GM18505 (cell line): ENCODE results near the gene NFATC2.

Experiments
- ATAC-seq: cut with Tn5 transposase; IDR thresholded peaks from one replicate; pipeline ENCODE4 v1.9.1; 2021; ENCODE audit not compliant: unreplicated experiment
- POLR2A ChIP-seq: IDR thresholded peaks from 4 replicates; pipeline ENCODE4 v1.6.1; 2011; ENCODE audit warnings: borderline replicate concordance; ENCODE audit not compliant: insufficient read depth, insufficient read length; ENCODE audit errors: extremely low read depth

Gene NFATC2

DNA sequence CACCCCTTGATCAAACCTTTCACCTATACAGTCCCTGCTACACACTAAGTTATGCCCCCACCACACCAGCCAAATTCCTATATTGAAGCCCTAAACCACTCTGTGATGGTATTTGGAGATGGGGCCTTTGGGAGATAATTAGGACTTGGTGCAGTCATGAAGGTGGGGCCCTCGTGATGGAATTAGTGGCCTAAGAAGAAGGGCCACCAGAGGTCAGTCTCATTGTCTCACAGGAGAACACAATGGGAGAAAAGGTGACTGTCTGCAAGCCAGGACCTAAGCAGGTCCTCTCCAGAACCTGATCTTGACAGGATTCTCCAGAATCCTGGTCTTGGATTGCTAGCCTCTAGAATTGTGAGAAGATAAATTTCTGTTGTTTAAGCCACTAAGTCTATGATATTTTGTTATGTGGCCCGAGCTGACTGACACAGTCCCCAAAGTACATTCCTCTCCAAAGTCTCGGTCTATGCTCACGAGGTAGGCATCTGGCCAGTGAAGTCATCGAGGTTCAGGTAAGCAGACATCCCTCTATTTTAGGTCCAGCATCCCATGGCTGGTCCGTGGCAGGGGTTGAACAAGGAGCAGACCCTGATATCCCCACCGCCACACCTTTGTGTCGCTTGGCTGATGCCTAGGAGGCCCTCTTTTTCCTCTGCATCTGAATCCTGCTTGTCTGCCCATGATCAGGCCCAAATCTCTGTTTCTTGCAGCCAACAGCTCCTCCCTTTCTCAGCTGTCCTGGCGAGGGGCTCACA is 138.9 kb downstream of the NFATC2 start:
- ATAC-seq, result no peak
- TF ChIP-seq POLR2A, result no peak

DNA sequence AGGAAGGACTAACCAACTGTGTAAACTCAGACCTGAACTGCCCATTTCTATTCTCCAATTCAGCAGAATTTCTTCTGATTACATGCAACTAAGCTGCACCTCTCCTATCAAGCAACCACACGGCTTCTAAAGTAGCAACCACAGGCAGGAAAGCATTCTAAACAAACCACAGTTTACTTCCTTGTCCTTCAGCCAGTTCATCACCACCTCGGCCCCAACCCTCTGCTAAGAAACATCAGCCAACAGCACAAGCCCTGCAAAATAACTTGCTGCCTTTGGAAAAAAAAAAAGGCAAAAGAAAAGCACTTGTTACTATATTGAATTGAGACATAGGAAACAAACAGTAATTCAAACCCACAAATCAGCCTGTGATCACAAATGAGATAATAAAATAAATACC is 140.3 kb downstream of the NFATC2 start:
- no peak for ATAC-seq
- no peak for TF ChIP-seq POLR2A

DNA sequence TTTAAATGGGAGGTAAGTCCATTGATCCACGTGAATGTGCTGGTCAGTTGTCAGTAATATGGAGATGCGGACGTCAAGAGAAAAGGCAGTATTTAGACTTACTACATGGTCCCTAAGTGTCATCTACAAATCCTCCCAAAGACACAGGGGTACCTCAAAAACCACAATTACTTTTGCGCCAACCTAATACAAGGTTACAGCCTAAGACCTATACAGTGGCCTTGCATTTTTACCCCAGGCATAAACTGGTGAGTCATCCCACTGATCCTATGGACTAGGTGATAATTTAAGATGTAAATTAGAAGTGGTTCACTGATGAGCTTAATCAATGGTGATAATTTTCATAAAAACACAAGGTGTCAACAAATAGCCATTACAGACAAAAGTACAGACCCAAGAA is 141.0 kb downstream of the NFATC2 start:
- no peak for TF ChIP-seq POLR2A
- ATAC-seq, result no peak

DNA sequence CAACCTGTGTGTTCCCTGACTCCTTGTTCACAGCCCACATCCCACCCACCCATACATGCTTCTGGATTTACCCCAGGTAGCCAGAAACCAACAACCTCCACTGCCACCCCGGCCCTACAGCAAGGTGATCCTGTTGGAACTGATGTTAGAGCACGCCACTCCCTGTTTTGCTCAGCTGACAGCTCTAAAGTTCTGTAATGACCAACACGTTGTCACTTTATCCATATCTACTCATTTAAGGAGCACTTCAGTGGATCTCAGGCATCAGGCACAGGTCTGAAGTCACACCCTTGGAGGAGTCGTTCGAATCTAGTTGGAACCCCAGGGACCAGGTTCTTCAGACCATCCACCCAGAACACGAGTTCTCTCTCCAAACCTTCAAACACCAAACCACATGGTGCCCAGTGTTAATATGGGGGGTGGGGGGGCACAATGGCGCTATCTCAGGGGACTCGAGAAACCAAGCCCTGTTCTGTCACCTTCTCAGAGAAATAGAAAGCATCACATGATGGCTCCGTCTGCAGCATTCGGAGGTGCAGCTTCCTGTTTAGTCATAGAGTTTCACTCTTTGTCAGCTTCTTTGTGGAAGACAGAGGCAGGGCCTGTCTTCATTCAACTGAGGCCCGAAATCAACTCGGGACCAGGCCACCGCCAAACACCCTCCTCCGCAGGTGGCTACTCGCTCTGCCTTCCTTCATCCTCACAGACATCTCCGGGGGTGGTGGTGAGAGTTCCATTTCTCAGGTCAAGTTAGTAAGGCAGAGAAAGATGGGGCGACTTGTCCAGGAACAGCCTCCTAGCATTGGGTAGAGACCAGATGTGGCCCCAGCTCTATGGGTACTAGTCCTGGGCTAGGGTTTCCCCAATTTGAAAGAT is 142.2 kb downstream of the NFATC2 start:
- TF ChIP-seq POLR2A, result peak; percentile 60
- peak; percentile 64 for ATAC-seq

DNA sequence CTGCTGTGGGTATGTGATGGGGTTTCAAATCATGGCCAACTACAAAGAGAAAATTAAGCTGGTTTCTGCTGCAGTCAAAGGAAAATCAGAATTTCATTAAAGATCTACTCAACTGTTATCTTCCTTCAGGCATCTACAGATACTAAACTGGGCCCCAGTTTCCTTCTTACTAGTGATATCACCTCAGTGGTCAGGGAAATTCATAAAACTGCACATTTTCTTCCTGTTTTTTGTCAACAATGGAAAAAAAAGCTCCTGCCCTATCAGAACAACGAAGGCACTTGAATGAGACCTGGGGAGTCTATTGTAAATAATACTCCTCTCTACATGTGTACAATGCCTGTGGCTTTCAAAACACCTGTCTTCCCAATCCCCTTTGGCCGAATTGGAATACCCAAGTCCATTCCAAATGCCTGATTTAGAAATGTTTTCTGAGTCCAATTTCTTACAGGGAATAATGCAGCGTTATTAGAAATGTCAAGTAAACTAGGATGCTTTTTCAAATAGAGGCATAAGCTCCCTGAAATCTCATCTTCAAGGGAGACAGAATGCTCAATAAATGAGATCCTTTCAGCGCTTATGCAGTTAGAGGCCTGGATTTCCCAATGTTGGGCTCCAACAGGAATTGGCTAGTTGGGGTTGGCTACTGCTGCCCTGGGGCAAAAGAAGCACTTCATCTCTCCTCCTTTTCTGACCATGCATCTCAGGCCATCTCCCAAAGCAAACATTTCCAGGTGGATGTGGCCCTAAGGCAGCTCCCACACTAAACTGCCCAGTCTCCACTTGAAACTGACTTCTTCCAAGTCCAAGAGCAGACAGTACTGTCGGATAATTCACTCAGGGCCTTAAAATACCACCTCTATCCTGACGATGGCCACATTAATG is 143.3 kb downstream of the NFATC2 start:
- no peak for TF ChIP-seq POLR2A
- ATAC-seq, result no peak

DNA sequence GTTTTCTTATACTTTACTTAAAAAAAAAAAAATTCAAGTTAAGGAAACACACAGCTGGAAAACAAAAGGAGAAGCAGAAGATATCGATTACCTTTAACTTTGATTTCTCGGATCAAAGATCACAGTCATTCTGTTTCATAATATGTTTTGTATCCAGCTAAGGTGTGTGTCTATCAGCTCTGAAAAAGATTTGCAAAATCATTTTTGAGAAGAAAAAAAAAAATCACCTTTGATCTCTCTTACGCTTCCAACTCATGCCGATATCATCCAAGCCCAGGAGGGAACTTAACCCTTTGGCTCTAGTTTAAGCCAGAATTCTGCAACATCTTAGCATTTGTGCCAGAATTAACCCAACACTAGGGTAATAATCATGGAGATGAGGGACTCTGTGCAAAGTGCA is 144.0 kb downstream of the NFATC2 start:
- ATAC-seq, result no peak
- TF ChIP-seq POLR2A, result no peak

DNA sequence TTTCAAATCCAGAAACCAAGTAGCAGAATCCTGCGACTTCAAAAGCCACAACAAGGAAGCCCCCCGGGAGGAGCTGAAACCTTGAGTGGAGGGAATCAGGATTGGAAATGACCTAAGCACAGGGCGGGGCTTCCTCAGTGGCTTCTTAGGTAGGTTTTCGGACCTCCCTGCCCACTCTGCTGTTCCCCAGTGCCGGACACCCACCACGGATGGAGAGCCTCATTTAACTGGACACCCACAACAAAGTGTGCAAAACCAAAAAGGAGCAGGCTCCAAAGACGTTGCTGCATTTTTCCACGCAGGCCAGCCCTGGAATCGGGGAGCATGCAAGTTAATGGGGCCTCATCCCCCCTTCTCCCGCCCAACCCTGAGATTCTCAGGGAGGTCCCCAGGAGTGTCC is 144.4 kb downstream of the NFATC2 start:
- ATAC-seq, result no peak
- TF ChIP-seq POLR2A, result no peak

DNA sequence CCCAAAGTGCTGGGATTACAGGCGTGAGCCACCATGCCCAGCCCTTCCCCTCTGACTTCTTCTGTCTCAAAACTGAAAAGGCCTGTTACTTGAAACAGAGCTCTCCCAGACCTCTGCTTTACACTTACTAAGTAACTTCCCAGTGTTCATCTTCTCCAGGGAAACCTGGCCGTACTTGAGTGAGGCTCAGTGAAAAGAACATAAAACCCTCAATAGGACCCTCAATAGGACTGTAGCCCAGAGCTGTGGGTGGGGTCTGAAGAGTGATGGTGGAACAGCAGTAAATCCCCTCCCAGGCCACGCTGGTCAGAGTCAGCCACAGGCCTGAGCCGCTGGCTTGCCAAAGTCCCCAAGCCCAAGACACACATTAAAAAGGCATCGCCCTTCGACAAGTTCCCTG is 145.4 kb downstream of the NFATC2 start:
- ATAC-seq, result no peak
- no peak for TF ChIP-seq POLR2A

DNA sequence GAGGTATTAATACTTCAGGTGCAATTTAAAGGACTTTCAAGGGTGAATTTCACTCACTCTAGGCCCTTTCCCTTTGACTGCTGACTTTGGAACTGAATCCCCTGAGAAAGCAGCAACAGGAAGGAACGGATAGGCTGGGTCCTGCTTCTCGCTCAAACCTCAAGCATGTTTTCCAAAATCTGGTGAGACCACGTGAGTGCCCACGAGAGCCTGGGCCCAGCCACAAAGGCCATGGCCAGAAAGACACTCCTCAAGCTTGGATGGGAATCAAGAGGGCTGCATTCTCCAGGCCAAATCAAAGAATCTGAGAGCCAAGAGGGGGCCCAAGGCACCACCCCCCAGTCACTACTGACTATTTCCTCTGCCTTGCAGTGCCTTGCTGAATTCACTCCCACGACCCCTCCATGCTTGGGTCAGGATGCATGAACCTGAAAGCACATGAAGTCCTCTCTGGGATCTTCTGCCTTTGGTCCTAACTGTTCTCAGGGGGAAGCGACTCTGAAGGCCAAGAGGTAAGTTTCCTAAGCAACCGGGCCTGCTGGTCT is 146.1 kb downstream of the NFATC2 start:
- no peak for TF ChIP-seq POLR2A
- no peak for ATAC-seq

DNA sequence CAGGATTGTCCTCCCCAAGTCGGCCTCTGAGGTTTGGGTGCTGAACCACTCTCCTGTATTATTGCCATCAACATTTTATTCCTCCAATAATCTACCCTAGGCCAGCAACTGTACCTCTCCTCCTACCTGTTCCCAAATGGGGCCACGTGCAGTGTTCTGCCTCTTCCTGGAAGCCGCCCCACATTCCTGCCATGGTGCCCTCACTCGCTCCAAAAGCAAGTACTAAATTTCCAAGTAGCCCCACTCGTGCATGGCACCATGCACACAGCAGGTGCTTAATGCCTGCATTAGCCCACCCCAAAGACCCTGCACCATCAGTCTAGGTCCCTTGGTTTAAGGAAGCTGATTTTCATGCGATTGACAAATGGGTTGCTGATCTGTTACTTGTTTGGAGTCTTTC is 147.8 kb downstream of the NFATC2 start:
- TF ChIP-seq POLR2A, result no peak
- ATAC-seq, result no peak

DNA sequence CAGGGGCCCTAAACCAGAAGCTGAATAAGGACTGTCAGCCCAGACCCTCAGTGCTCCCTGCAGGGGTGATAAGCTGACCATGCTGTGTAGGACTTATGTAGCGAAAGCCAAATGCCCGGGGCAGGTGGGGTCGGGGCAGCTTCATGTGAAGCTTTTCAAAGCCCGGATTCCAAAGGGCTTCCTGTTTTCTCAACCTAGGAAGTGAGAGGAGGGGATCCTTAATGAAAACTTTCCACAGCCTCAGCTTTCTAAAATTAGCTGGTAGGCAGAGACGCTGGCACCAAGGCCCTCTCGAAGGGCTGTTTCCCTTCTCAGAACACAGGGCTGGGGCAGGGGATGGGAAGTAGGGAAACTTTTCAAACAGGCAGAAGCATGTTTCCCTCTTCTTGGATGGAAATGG is 148.9 kb downstream of the NFATC2 start:
- no peak for TF ChIP-seq POLR2A
- ATAC-seq, result no peak

DNA sequence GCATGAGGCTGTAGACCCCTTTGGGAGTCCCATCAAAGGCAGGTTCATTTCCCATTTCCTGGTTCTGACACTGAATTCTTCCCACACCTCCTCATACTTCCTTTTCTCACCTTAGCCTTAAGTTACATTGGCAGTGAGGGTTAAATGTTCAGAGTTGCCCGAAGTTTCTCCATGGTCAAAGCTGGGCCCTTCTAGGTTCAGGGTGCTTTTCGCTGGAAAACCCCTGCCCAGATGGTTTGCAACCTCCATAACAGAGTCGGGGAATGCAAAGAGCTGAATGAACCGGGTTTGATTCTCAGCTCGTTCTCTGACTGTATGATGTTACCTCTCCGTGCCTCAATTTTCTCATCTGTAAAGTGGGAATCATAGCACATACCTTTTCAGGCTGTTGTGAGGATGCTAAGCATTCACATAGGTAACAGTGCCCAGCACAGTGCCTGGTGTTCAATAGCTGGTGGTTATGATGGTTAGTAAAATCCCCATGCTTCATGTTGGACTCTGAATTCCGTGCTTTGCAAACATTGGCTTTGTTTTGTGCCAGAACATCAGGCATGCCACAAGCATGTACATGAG is 149.8 kb downstream of the NFATC2 start:
- TF ChIP-seq POLR2A, result no peak
- no peak for ATAC-seq
